HCT116 (cell line): ENCODE measurements around the gene TGM6. TPM values are rescaled to one million over a fixed set of nuclear protein-coding genes. Genes with fewer than 3 reads are reported as not detected.

ENCODE experiments used
- ATAC-seq: fragments of 200-7000 bp; cut with Tn5 transposase; 2 replicates; pipeline ENCODE4 v1.9.1; 2020; ENCODE audit warnings: mild to moderate bottlenecking, moderate library complexity
- BruUV-seq: library from RNA; stranded (reverse); fragments of 400-500 nt; replicated peaks from 2 replicates; lab custom pipeline; 2021; lab: Mats Ljungman, UMichigan
- CTCF ChIA-PET: fragments of 300-600 bp; sonication (Branson Sonifier 250); formaldehyde crosslinking; loops from one replicate; lab custom pipeline; 2021; ENCODE audit warnings: antibody characterized with exemption; lab: Charles Lee
- POLR2A ChIA-PET: fragments of 300-600, 350-600 bp; sonication (Branson Sonifier 250); formaldehyde crosslinking; loops from one replicate; lab custom pipeline; 2021; ENCODE audit warnings: antibody characterized with exemption; lab: Charles Lee
- RAD21 ChIA-PET, 2 experiments: fragments of 300-600 bp; sonication (Branson Sonifier 250); formaldehyde crosslinking; loops; one replicate each; lab custom pipeline; 2023; ENCODE audit warnings: low total read pairs in 2 of 2; ENCODE audit not compliant: uncharacterized antibody in 2 of 2, unreplicated experiment in 2 of 2, low non-redundant PET in 1 of 2; lab: Charles Lee
- DNase-seq: peaks from one replicate; pipeline ENCODE4 v3.0.0-alpha.2; 2010; ENCODE audit warnings: low read depth, low spot score
- H2AFZ ChIP-seq: fragments of 200-600 bp; shearing (Covaris generic), sonication (generic); 2 replicates; pipeline ENCODE4 v1.6.1; 2017; ENCODE audit warnings: low read depth, mixed run types, mixed read lengths, antibody characterized with exemption, low read length; ENCODE audit not compliant: poor library complexity, severe bottlenecking
- H3K27ac ChIP-seq: 2 replicates; pipeline ENCODE4 v1.5.1; 2012; ENCODE audit warnings: low read depth, low read length
- H3K27me3 ChIP-seq: fragments of 200-600 bp; sonication (generic); 2 replicates; pipeline ENCODE4 v1.6.1; 2016; ENCODE audit warnings: mixed run types, low read length, mixed read lengths; ENCODE audit not compliant: insufficient read depth
- H3K36me3 ChIP-seq, 2 experiments: fragments of 200-500 bp in 1 of 2; fragments of 200-600 bp in 1 of 2; sonication (Bioruptor generic) in 1 of 2; sonication (generic) in 1 of 2; 2 replicates each; pipeline versions ENCODE4 v1.5.1 to v1.6.1; 2014 to 2016; ENCODE audit warnings: low read length in 2 of 2, inconsistent platforms in 1 of 2, mixed read lengths in 1 of 2, mixed run types in 1 of 2; ENCODE audit not compliant: insufficient read depth in 2 of 2, control insufficient read depth in 1 of 2
- H3K4me1 ChIP-seq, 2 experiments: fragments of 200-600 bp in 1 of 2; sonication (generic) in 1 of 2; 2 replicates each; pipeline versions ENCODE4 v1.5.1 to v1.6.1; 2012 to 2017; ENCODE audit warnings: low read length in 2 of 2, inconsistent platforms in 1 of 2, mild to moderate bottlenecking in 1 of 2, mixed read lengths in 1 of 2, mixed run types in 1 of 2, moderate library complexity in 1 of 2; ENCODE audit not compliant: insufficient read depth in 2 of 2, control insufficient read depth in 1 of 2
- H3K4me2 ChIP-seq: fragments of 200-600 bp; sonication (generic); 2 replicates; pipeline ENCODE4 v1.6.1; 2017; ENCODE audit warnings: mixed run types, low read length, mixed read lengths
- H3K4me3 ChIP-seq, 2 experiments: fragments of 200-600 bp in 1 of 2; sonication (generic) in 1 of 2; replicated peaks in 1 of 2; 2 replicates each; pipeline ENCODE4 v1.5.1; 2011 to 2016; ENCODE audit warnings: low read length in 2 of 2, control low read depth in 1 of 2, low read depth in 1 of 2, mild to moderate bottlenecking in 1 of 2, mixed read lengths in 1 of 2, mixed run types in 1 of 2
- H3K79me2 ChIP-seq: fragments of 200-600 bp; sonication (generic); 2 replicates; pipeline ENCODE4 v1.6.1; 2017; ENCODE audit warnings: mild to moderate bottlenecking, mixed run types, low read length, moderate library complexity, mixed read lengths; ENCODE audit not compliant: insufficient read depth
- H3K9ac ChIP-seq: fragments of 200-600 bp; sonication (generic); 2 replicates; pipeline ENCODE4 v1.6.1; 2016; ENCODE audit warnings: low read length, mixed read lengths
- H3K9me2 ChIP-seq: fragments of 200-600 bp; sonication (generic), shearing (Covaris generic); 2 replicates; pipeline ENCODE4 v1.6.1; 2017; ENCODE audit warnings: mixed run types, mild to moderate bottlenecking, moderate library complexity; ENCODE audit not compliant: insufficient read depth
- H3K9me3 ChIP-seq, 2 experiments: fragments of 200-500 bp in 1 of 2; fragments of 200-600 bp in 1 of 2; sonication (Bioruptor generic) in 1 of 2; sonication (generic) in 1 of 2; 2 replicates each; pipeline ENCODE4 v1.6.1; 2014 to 2017; ENCODE audit warnings: low read length in 2 of 2, mixed read lengths in 2 of 2, inconsistent platforms in 1 of 2, low read depth in 1 of 2, mild to moderate bottlenecking in 1 of 2, mixed run types in 1 of 2, moderate library complexity in 1 of 2; ENCODE audit not compliant: control insufficient read depth in 1 of 2, insufficient read depth in 1 of 2
- H4K20me1 ChIP-seq: fragments of 200-600 bp; sonication (generic), shearing (Covaris generic); 2 replicates; pipeline ENCODE4 v1.6.1; 2017; ENCODE audit warnings: mixed run types, mild to moderate bottlenecking, moderate library complexity; ENCODE audit not compliant: insufficient read depth
- EGR1 ChIP-seq: IDR thresholded peaks from 2 replicates; pipeline ENCODE4 v1.6.1; 2012; ENCODE audit warnings: low read depth
- ELF1 ChIP-seq: IDR thresholded peaks from 2 replicates; pipeline ENCODE4 v1.6.1; 2012; ENCODE audit warnings: low read depth, borderline replicate concordance
- EZH2 ChIP-seq: fragments of 200-600 bp; sonication (generic); IDR thresholded peaks from 2 replicates; pipeline ENCODE4 v1.6.1; 2017; ENCODE audit warnings: antibody characterized with exemption, mixed run types
- EZH2phosphoT487 ChIP-seq: fragments of 200-600 bp; IDR thresholded peaks from 2 replicates; pipeline ENCODE4 v1.6.1; 2018; ENCODE audit warnings: antibody characterized with exemption, borderline replicate concordance
- FOSL1 ChIP-seq: IDR thresholded peaks from 2 replicates; pipeline ENCODE4 v1.6.1; 2012; ENCODE audit warnings: low read depth
- JUND ChIP-seq: IDR thresholded peaks from 2 replicates; pipeline ENCODE4 v1.6.1; 2012
- POLR2A ChIP-seq: IDR thresholded peaks from 2 replicates; pipeline ENCODE4 v1.7.0; 2011; ENCODE audit warnings: borderline replicate concordance; ENCODE audit not compliant: insufficient read depth, insufficient read length; ENCODE audit errors: extremely low read depth
- RAD21 ChIP-seq: IDR thresholded peaks from 2 replicates; pipeline ENCODE4 v1.6.1; 2012; ENCODE audit warnings: low read depth, mild to moderate bottlenecking
- SIN3A ChIP-seq: IDR thresholded peaks from 2 replicates; pipeline ENCODE4 v1.6.1; 2012; ENCODE audit warnings: low read depth
- SP1 ChIP-seq: IDR thresholded peaks from 2 replicates; pipeline ENCODE4 v1.6.1; 2012; ENCODE audit warnings: low read depth
- TCF7L2 ChIP-seq: IDR thresholded peaks from 2 replicates; pipeline ENCODE4 v1.7.0; 2011; ENCODE audit warnings: borderline replicate concordance, inconsistent platforms; ENCODE audit not compliant: insufficient read depth, insufficient read length; ENCODE audit errors: extremely low read depth
- ZBTB33 ChIP-seq: IDR thresholded peaks from 2 replicates; pipeline ENCODE4 v1.6.1; 2011; ENCODE audit warnings: mild to moderate bottlenecking, low read length, moderate library complexity; ENCODE audit not compliant: insufficient replicate concordance; ENCODE audit errors: extremely low read depth
- ZNF274 ChIP-seq: fragments of 200-500 bp; sonication (Bioruptor generic); IDR thresholded peaks from 2 replicates; pipeline ENCODE4 v1.6.1; 2014; ENCODE audit warnings: mild to moderate bottlenecking, low read depth, low read length, inconsistent platforms
- intact Hi-C: fragments of 100-400 bp; cut with micrococcal nuclease; formaldehyde crosslinking; loops from 2 replicates; pipeline ENCODE4 v1.10.0; 2022
- total RNA-seq: library from RNA; stranded (reverse); gene quantifications from one replicate; pipeline ENCODE4 v1.2.1, GENCODE V29; 2021; ENCODE audit not compliant: unreplicated experiment
- TF ChIP-seq, protein P1 (sequence below), 3 experiments: fragments of 200-600 bp in 1 of 3; sonication (generic) in 1 of 3; IDR thresholded peaks in 2 of 3; conservative IDR thresholded peaks in 1 of 3; 2 replicates each; pipeline ENCODE4 v1.5.1; 2012 to 2017; ENCODE audit warnings: low read depth in 2 of 3, low read length in 2 of 3, antibody characterized with exemption in 1 of 3, borderline replicate concordance in 1 of 3, control low read depth in 1 of 3, mild to moderate bottlenecking in 1 of 3, mixed read lengths in 1 of 3, mixed run types in 1 of 3, moderate library complexity in 1 of 3; ENCODE audit not compliant: insufficient read depth in 1 of 3
- TF ChIP-seq, protein P2 (sequence below): IDR thresholded peaks from 2 replicates; pipeline ENCODE4 v1.6.1; 2012

Gene TGM6
- total RNA-seq, 1 experiment from 2014 or later: not detected

DNA sequence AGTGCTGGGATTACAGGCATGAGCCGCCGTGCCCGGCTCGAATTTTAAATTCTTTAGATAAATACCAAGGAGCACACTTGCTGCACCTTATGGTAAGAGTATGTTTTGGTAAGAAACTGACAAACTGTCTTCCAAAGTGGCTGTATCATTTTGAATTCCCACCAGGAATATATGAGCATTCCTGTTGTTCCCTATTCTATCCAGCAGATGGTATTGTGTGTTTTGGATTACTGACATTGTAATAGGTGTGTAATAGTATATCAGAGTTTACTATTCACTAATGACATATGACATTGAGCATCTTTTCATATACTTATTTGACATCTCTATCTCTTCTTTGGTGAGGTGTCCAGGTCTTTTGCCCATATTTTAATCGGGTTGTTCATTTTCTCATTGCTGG is 40.5 kb downstream of the TGM6 start:
- Histone ChIP-seq H3K9me2 (no peaks in the 10 kb centered on the region), H3K27me3 (no peaks in the 10 kb centered on the region), H3K4me2 (no peak overlapping the region), H3K4me3 (no peak overlapping the region), H3K36me3 (no peaks in the 10 kb centered on the region), H3K9me3 (no peaks in the 10 kb centered on the region), H4K20me1 (no peaks in the 10 kb centered on the region), H3K27ac (no peak overlapping the region), H3K79me2 (no peaks in the 10 kb centered on the region), H3K4me1 (no peaks in the 10 kb centered on the region), H3K9ac (no peak overlapping the region), H2AFZ (no peak overlapping the region)
- ChIA-PET POLR2A (no interaction called here), RAD21 (no interaction called here), CTCF (no interaction called here)
- ATAC-seq: peak; percentile 72; the same call in 1 of the 2 replicates
- DNase-seq: peak; percentile 21
- TF ChIP-seq, protein P1, sequence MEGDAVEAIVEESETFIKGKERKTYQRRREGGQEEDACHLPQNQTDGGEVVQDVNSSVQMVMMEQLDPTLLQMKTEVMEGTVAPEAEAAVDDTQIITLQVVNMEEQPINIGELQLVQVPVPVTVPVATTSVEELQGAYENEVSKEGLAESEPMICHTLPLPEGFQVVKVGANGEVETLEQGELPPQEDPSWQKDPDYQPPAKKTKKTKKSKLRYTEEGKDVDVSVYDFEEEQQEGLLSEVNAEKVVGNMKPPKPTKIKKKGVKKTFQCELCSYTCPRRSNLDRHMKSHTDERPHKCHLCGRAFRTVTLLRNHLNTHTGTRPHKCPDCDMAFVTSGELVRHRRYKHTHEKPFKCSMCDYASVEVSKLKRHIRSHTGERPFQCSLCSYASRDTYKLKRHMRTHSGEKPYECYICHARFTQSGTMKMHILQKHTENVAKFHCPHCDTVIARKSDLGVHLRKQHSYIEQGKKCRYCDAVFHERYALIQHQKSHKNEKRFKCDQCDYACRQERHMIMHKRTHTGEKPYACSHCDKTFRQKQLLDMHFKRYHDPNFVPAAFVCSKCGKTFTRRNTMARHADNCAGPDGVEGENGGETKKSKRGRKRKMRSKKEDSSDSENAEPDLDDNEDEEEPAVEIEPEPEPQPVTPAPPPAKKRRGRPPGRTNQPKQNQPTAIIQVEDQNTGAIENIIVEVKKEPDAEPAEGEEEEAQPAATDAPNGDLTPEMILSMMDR (IDR thresholded peaks at IDR 0.05 in 2 of 3, conservative IDR thresholded peaks at IDR 0.05 in 1 of 3; ENCODE audit: borderline replicate concordance in 1 of 3, insufficient read depth in 1 of 3, low read depth in 2 of 3, low read length in 2 of 3): peak; percentile 37 to 54 (median 46); a peak in 4 of 6 replicates
- peak; percentile 56 for TF ChIP-seq RAD21
- TF ChIP-seq, protein P2, sequence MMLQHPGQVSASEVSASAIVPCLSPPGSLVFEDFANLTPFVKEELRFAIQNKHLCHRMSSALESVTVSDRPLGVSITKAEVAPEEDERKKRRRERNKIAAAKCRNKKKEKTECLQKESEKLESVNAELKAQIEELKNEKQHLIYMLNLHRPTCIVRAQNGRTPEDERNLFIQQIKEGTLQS: no peak
- intact Hi-C loops: loop anchor here (2.0 kb wide), 1 partner anchor 32 kb away; no protein-coding TSS in a partner anchor
- BruUV-seq: no TSS peak

DNA sequence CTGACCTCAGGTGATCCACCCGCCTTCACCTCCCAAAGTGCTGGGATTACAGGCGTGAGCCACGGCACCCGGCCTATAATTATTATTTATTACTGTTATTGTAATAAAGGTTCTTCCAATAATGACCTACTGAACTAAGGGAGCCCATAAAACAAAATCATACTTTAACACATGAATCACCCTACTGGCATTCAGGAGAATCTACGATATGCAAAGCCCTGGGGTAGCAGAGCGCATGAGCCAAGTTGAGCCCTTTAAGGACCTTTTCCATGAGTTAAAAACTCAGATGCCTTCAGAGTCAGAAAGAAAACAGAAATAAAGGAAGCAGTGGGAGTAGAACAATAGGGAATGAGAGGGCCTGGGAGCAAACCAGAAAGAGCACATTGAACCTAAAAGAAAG is 48.4 kb downstream of the TGM6 start:
- no peaks in the 10 kb centered on the region for H4K20me1 ChIP-seq
- no TSS peak for BruUV-seq
- TF ChIP-seq JUND (no peak), ZNF274 (no peak), FOSL1 (no peak), ZBTB33 (no peak), EZH2 (no peak), ELF1 (no peak), TCF7L2 (no peak), SP1 (no peak), SIN3A (no peak), EGR1 (no peak), POLR2A (no peak), EZH2phosphoT487 (no peak)

More for the DNA sequence above, 48.4 kb downstream of the TGM6 start:
- intact Hi-C loops: no loop called here
- Histone ChIP-seq H3K4me1 (no peaks in the 10 kb centered on the region), H3K36me3 (no peaks in the 10 kb centered on the region), H3K27ac (no peak overlapping the region), H3K4me3 (no peak overlapping the region), H3K27me3 (no peaks in the 10 kb centered on the region), H3K9me3 (no peaks in the 10 kb centered on the region), H3K9ac (no peak overlapping the region), H3K9me2 (no peaks in the 10 kb centered on the region), H2AFZ (no peak overlapping the region), H3K79me2 (no peaks in the 10 kb centered on the region), H3K4me2 (no peak overlapping the region)
- ChIA-PET CTCF (no interaction called here), POLR2A (no interaction called here), RAD21 (no interaction called here)
- ATAC-seq: no peak
- no peak for DNase-seq
